ENCODE measurements around the gene MRPS9.

Gene MRPS9

GRCh38 chr2:105055613-105056012, 17.7 kb downstream of the MRPS9 start:
- Histone ChIP-seq H3K9me3 (ENCODE audit: control insufficient read depth, low read length) (no peaks in the 10 kb centered on the region), H3K4me2 (ENCODE audit: low read length) (no peak overlapping the region), H3K36me3 (ENCODE audit: control insufficient read depth, insufficient read depth, low read length) (no peaks in the 10 kb centered on the region), H3K27me3 (ENCODE audit: control insufficient read depth, insufficient read depth, low read length) (no peaks in the 10 kb centered on the region), H3K4me3 (ENCODE audit: low read depth, low read length) (no peak overlapping the region), H3K9ac (no peak overlapping the region), H3K79me2 (peaks cover 18% of the 10 kb centered on the region), H3K4me1 (no peaks in the 10 kb centered on the region), H3K27ac (no peak overlapping the region), H2AFZ (no peak overlapping the region)
- no peak for TF ChIP-seq CTCF (IDR thresholded peaks at IDR 0.05)

GRCh38 chr2:105056245-105056644, 18.4 kb downstream of the MRPS9 start:
- no peak for TF ChIP-seq CTCF (IDR thresholded peaks at IDR 0.05)
- H3K4me3 ChIP-seq (ENCODE audit: low read depth, low read length), result no peak overlapping the region
- H3K27ac ChIP-seq, result no peak overlapping the region
- H3K27me3 ChIP-seq (ENCODE audit: control insufficient read depth, insufficient read depth, low read length), result no peaks in the 10 kb centered on the region
- peaks cover 19% of the 10 kb centered on the region for H3K79me2 ChIP-seq
- no peak overlapping the region for H3K9ac ChIP-seq
- no peaks in the 10 kb centered on the region for H3K9me3 ChIP-seq (ENCODE audit: control insufficient read depth, low read length)
- no peak overlapping the region for H3K4me2 ChIP-seq (ENCODE audit: low read length)
- no peaks in the 10 kb centered on the region for H3K4me1 ChIP-seq
- no peaks in the 10 kb centered on the region for H3K36me3 ChIP-seq (ENCODE audit: control insufficient read depth, insufficient read depth, low read length)
- H2AFZ ChIP-seq, result no peak overlapping the region

GRCh38 chr2:105057005-105057404, 19.1 kb downstream of the MRPS9 start:
- TF ChIP-seq CTCF (IDR thresholded peaks at IDR 0.05), result no peak
- Histone ChIP-seq H3K9me3 (ENCODE audit: control insufficient read depth, low read length) (no peaks in the 10 kb centered on the region), H2AFZ (no peak overlapping the region)

GRCh38 chr2:105061560-105061959, 23.7 kb downstream of the MRPS9 start:
- H3K79me2 ChIP-seq, result peaks cover 24% of the 10 kb centered on the region
- H3K27ac ChIP-seq, result no peak overlapping the region
- H3K4me1 ChIP-seq, result no peaks in the 10 kb centered on the region
- no peak overlapping the region for H2AFZ ChIP-seq
- no peaks in the 10 kb centered on the region for H3K27me3 ChIP-seq (ENCODE audit: control insufficient read depth, insufficient read depth, low read length)
- no peak overlapping the region for H3K9ac ChIP-seq
- TF ChIP-seq CTCF (IDR thresholded peaks at IDR 0.05), result no peak
- no peak overlapping the region for H3K4me2 ChIP-seq (ENCODE audit: low read length)
- H3K36me3 ChIP-seq (ENCODE audit: control insufficient read depth, insufficient read depth, low read length), result no peaks in the 10 kb centered on the region
- no peaks in the 10 kb centered on the region for H3K9me3 ChIP-seq (ENCODE audit: control insufficient read depth, low read length)
- no peak overlapping the region for H3K4me3 ChIP-seq (ENCODE audit: low read depth, low read length)

More at GRCh38 chr2:105057005-105057404, 19.1 kb downstream of the MRPS9 start:
- Histone ChIP-seq H3K4me3 (ENCODE audit: low read depth, low read length) (no peak overlapping the region), H3K27me3 (ENCODE audit: control insufficient read depth, insufficient read depth, low read length) (no peaks in the 10 kb centered on the region), H3K4me1 (no peaks in the 10 kb centered on the region), H3K27ac (no peak overlapping the region), H3K9ac (no peak overlapping the region), H3K79me2 (peaks cover 19% of the 10 kb centered on the region), H3K36me3 (ENCODE audit: control insufficient read depth, insufficient read depth, low read length) (no peaks in the 10 kb centered on the region), H3K4me2 (ENCODE audit: low read length) (no peak overlapping the region)

GRCh38 chr2:105062158-105062557, 24.3 kb downstream of the MRPS9 start:
- Histone ChIP-seq H3K4me2 (ENCODE audit: low read length) (no peak overlapping the region), H3K79me2 (peaks cover 25% of the 10 kb centered on the region), H3K4me3 (ENCODE audit: low read depth, low read length) (no peak overlapping the region), H3K27ac (no peak overlapping the region), H3K9ac (no peak overlapping the region), H3K27me3 (ENCODE audit: control insufficient read depth, insufficient read depth, low read length) (no peaks in the 10 kb centered on the region), H3K4me1 (no peaks in the 10 kb centered on the region), H2AFZ (no peak overlapping the region), H3K9me3 (ENCODE audit: control insufficient read depth, low read length) (no peaks in the 10 kb centered on the region), H3K36me3 (ENCODE audit: control insufficient read depth, insufficient read depth, low read length) (no peaks in the 10 kb centered on the region)
- TF ChIP-seq CTCF (IDR thresholded peaks at IDR 0.05), result no peak
